SK-N-MC (cell line): Measurements from ENCODE around the gene SEBOX.

ENCODE experiments used
- EZH2 ChIP-seq: fragments of 200-600 bp; sonication (generic); IDR thresholded peaks from one replicate; pipeline ENCODE4 v1.6.1; 2017; ENCODE audit warnings: antibody characterized with exemption
- POLR2AphosphoS5 ChIP-seq: IDR thresholded peaks from 2 replicates; pipeline ENCODE4 v1.6.1; 2012; ENCODE audit warnings: mild to moderate bottlenecking, low read depth, low read length, borderline replicate concordance

DNA sequence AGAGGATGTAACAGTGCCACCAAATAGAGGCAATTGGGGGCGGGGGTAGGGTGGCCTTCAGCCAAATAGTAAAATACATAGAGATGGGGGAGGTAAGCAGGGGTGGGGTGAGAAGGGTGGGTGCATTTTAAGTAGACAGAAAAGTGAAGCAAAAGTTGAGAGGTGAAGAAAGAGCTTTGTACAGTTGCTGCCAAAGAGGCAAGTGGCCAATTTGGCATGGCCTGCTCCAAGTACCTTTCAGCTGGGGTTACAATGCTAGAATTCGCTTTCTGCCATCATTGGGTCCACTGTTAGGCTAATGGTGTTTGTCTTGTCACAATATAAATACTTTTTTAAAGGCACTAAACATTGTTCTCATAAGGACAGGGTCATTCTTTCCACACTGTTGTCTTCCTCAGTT is 51.2 kb downstream of the SEBOX start:
- TF ChIP-seq POLR2AphosphoS5 (no peak), EZH2 (no peak)
